Muscle of arm (tissue), 12 donors: ENCODE results near the gene GALNT7. TPM values are rescaled to one million over a fixed set of nuclear protein-coding genes. Genes with fewer than 3 reads are reported as not detected.

Experiments
- DNase-seq: peaks from one replicate; pipeline ENCODE4 v3.0.0-alpha.2; 2013
- polyA plus RNA-seq, 12 donors: library from polyadenylated mRNA; unstranded; fragments of 120-200 nt; gene quantifications; one replicate each; pipeline ENCODE4 v1.2.1, GENCODE V29; 2013; ENCODE audit not compliant: insufficient read length in 12 of 12

The GALNT7 gene
- polyA plus RNA-seq, 12 donors, result 19.3 to 69.0 (median 34.7) TPM; not detected in 1

DNA sequence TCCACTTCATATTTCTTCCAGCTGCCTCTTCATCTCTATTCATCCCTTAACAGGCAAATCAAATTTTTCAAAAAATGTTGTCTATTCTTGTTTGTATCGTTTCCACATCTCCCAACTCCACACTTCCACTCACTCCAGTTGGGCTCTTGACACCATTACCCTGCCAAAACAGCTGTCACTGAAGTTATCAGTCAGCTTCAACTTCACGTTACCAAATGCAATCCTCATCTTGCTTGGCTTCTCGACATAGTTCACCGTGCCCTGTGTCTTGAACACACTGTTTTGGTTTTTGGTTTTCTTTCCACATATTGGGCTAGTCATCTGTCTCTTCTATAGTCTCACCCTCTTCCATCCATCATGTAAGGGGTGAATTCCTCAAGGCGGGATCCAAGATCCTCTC, 65.2 kb downstream of the GALNT7 start:
- no peak for DNase-seq

DNA sequence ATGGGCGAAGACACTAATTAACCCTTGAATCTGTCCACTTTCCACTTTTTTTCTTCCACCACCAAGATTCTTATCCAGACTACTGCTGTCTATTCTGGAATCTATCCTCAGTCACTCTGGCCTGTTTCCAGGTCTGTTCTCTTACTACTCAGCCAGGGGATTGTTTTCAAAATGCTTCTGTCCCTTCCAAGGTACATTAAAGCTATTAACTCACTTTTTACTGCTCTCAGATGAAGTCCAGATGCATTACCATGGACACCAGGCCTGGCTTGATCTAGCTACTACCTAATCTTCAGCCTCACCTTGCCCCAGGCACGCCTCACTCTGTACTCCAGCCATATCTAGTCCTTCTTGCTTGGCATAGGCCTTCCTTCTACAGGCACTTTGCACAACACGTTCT, 66.4 kb downstream of the GALNT7 start:
- no peak for DNase-seq

DNA sequence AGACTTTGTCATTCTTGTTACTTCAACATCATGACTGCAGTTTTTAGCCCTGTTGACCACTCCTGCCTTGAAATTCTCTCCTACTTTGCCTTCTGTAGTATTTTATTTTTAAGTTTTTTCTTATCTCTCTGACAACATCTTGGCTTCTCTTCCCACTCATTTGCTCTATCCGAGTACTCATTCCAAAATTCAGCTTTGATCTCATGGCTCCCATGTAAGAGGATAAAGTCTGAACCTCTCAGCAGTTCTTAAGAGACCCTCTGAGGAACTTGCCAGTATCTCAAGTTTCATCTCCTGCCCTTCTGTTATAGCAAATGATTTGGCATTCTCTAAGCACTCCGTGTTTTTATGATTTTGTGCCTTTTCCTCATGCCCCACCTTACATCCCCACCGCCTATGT, 67.7 kb downstream of the GALNT7 start:
- DNase-seq, result no peak

DNA sequence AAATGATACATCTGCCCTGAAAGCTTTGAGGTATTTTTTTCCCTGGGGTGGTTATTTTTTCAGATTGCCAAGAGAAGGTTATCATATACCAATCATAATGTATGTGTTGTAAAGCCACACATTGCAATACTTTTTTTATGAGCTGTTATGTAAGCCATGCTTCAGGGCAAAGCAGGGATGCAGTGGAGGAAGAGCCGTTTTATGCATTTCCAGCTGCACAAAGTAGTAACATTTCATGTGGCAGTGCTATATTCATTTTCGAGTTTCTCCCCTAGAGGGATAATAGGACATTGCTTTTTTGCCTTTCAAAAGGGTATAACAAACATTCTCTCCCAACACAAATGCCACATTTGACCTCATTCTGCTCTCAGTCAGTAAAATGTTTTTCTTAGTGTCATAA, 68.5 kb downstream of the GALNT7 start:
- DNase-seq, result no peak

DNA sequence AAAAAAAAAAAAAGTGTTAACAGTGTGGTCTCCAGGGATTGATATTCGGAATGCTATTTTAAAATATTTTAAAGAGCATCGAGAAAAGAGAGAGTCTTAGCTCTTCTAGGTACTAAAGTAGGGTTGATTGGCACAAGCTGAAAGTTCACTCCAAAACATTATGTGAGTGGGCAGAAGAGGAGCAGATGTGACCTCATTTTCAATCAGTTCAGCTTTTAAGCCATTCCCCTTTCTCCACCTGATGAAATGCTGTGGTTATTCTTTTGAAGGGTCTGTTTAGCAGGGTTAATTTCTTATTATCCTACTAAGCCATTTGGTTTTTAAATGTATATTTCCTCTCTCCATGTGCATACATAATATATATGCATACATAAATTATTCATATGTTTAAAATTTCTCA, 69.2 kb downstream of the GALNT7 start:
- no peak for DNase-seq

DNA sequence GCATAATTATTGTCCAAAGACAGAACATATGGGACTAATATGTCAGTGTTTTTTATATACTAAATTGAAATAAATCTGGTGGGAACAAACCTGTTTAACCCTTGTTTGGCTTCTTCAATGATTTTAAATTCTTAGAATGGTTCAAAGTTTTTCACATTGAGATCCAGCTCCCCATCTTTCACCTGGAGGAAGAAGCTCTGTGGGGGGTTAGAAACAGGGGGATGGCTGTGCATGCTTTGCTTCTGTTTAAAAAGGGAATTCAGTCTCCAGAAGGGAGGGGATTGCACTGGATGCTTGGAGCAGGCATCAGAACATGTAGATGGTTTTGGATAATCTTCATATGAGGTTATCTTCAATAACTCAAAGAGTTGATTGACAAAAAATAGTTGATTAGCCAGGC, 72.1 kb downstream of the GALNT7 start:
- DNase-seq, result no peak

DNA sequence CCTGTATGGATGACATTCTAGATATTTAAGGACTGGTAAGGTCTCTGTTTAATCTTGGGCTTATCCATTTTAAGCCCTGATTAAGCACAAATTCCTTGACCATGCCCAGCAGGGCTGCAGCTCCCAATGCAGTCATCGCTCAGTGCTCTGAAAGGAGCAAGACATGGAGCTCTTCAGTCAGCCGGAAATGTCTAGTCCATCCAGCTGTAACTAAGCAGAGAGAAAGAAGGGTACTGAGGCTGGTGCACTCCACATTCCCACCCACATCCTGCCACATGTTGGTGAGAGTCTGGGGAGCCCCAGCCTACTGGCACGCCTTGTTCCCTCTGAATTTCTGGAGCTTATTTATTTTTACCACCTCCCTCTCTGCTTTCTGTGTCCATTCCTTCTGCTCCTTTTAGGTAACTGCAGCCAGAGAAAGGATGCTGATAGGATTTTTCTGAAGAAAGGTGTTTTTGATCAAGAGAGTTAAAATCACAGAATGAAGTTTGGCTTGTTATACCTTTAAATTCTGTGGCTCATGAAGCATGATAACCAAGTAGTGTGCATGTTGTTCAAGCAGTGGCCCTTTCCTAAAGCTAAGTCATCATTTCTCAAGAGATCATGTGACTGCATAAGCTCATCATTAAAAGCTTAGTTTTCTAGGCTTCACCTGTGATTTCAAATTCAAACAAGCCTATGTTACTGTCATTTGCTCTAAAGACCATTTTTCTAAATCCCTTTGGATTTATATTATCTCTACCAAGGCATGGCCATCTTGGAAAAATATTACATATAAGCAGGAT, 74.0 kb downstream of the GALNT7 start:
- no peak for DNase-seq

DNA sequence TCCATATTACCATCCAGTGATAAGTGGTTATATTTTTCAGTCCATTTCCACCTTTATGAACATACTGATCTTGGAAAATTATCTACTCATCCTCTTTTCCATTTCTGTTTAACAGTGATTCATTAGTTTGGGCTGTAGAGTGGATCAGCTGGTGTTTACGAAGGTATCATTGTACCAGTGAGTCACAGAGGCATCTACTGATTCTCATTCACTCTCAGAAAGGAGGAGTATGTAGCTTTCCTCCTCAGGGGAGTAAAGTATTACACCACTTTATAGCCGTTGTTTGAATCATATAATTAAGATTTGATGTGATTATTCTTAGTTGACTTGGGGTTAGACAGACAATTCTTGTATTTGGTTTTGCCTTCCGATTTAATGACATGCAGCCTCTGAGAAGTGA, 74.7 kb downstream of the GALNT7 start:
- DNase-seq, result no peak

DNA sequence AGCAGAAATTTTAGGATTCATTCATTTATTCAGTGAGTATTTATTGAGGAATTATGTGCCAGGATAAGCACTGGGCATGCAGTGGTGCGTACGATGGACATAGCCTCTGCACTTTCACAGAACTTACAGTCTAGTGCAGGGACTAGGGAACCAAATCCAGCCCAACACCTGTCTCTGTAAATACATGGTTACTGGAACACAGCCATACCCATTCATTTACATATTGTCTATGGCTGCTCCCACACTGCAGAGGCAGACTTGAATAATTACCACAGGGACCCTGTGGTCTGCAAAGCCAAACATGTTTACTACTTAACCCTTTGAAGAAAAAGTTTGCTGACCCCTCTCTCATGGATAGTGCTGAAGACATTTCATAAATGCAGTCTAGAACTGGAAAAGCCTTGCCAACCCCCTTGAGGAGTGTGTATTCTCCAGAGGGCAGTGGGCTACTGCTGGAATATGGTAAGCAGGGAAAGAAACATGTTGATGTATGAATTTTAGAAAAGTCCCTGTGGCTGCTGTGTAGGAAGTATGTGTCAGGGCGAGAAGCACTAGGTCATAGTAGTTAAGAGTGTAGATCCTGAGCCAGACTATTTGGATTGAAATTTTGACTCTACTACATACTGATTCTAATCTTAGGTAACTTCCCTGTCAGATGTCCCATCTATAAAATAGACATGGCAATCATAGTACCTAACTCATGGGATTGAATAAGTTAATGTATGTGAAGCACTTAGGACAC, 75.5 kb downstream of the GALNT7 start:
- DNase-seq, result no peak

DNA sequence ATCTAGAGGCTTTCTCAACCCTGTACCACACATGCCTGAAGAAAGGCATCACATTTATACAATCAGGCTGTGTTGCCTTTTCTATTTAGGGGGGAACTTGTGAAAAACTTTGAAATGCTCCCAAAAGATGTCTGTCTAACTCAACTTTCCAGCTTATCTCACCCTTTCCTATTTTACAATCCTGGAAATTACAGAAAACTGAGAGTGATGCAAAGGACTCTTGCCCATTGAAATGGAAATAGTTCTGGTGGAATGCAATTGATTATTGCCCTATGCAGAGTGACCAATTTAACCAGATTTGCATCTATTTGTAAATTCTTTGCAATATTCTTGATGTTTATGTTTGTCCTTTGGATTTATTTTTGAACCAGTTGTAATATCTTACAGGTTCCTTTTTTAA, 77.3 kb downstream of the GALNT7 start:
- no peak for DNase-seq

DNA sequence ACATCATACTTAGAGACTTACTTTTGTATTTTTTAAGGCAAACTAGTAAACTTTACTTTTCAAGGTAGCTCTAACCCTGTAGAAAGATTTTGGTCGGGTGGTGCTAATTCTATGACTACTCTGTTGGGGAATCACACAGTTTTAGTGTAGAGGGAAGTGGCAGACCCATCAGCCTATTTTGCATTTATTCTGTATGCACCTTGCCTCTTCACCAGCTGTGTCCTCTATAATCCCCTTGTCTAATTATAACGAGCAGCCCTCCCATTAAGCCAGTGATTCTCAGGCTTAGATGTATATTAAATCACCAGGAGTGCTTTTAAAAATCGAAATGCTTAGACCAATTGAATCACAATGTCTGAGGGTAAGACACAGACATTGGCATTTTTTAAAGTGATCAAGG, 78.1 kb downstream of the GALNT7 start:
- DNase-seq, result no peak

DNA sequence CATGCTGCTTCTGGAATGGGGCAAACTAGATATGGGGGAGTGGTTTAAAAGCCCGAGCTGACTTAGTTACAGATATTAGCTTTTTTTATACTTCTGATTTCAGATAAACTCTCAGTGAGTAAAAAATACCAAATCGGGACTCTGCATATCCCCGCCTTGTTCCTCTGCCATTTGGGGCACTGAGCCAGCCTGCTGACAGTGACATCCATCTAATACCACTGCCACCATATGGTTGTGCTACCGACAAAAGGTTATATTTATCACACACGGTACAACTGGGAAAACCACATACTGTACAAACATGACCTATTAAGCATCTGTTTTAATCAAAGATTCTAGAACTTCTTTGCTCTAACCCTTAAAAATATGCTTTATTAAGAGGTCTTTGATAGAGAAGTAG, 78.7 kb downstream of the GALNT7 start:
- DNase-seq, result no peak

DNA sequence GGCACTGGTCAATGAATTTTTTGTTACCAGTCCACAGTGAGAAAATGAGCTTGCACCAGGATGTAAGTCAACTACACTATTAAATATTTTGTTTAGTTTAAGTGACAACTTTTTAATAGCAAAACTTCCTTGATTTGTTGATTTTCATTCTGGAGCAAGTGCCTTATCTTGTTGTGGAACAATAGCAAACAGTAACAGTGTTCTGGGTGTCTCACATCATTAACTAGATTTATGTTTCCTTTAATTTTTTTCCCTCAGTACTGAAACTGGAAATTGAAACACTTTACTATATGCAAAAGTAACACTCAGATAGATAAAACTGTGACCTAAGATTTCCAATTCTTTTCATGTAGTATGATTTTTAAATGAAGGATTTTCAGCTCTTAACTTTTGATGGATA, 80.1 kb downstream of the GALNT7 start:
- no peak for DNase-seq

DNA sequence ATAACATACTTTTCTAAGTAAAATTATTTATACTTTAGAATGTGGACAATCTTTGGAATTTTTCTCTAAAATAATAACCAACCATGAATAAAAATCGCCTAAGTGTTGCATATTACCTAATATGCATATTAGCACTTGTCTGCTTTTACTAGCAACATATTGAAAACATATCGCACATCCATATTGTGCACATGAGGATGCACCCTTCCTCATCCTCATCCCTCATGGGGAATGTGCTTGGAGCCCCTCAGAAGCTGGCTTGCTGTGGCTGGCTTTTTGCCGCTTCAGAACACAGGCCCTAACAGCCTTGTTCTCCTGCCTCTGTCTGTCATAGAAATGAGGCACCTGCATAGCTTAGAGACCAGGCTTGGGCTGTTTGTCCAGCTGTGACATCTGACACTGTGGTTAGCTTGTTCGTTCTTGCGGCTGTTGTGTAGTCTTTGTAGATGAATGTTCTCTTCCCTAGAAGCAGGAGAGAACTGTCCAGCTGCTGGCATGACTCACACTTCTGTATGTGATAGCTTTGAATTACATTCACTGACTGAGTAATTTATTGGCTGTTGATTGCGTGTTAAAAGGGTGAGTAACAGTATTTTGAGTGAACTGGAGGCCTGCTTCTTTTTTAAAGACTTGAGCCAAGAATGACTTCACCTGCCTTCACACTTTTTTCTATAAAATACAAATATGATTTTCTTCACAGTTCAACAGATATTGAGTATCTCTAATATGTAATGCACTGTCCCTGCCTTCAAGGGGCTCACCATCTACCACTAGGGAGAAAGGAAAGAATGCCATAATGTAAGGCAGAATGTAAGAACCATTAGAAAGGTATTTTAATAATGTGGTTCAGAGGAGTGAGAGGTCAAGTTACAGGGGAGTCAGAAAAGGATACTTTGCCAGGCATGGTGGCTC, 83.7 kb downstream of the GALNT7 start:
- DNase-seq, result peak; percentile 62

DNA sequence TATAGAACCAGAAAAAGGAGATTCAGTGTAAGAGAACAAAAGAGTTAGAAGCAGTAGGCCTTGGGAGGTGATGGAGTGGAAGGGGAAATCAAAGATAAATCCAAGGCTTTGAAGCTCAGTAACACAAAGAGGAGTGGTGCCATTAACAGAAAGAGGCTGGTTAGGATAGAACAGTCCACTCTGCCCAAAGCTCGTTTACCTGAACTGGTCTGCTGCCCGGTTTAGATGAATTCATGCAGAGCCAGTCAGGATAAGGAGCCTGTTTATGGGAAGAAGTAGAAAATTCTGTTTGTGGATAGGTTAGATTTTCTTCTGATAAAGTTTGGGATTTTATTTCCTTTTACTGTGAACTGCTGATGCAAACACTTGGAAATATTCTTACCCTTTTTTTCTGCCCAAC, 85.0 kb downstream of the GALNT7 start:
- DNase-seq, result no peak

DNA sequence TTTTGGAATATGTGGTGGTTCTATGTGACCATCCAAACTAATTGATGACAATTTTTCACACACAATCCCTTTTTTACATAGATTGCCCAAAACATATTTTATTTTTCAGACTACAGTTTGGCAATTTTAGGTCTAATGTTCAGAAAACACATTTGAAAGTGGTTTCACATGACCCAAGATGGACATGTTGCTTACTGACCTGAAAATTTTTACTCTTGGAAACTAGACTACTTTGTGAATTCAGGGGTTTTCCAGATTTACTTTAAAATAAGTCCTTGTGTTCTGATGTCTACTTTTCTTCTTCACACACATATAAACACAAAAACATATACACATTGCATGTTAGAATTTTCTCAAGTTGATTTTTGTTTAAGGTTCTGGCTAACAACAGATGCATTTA, 86.0 kb downstream of the GALNT7 start:
- DNase-seq, result no peak

DNA sequence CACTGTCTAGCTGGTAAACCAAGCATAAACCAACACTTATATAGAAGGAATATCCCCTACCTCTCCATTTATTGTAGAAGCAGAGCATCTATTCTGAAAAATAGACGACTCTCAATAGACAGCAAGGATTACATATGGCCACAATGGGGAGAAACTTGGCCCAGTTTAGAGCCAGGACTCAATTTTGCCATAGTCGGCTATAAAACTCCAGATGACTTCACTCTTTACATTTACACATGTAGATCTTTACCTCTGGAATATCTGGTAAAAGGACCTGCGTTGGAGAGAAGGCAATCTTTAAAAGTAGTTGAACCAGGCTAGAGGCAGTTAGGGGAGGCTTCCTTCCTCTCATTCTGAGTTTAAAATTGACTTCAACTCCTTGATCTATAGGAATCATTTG, 88.2 kb downstream of the GALNT7 start:
- DNase-seq, result no peak

DNA sequence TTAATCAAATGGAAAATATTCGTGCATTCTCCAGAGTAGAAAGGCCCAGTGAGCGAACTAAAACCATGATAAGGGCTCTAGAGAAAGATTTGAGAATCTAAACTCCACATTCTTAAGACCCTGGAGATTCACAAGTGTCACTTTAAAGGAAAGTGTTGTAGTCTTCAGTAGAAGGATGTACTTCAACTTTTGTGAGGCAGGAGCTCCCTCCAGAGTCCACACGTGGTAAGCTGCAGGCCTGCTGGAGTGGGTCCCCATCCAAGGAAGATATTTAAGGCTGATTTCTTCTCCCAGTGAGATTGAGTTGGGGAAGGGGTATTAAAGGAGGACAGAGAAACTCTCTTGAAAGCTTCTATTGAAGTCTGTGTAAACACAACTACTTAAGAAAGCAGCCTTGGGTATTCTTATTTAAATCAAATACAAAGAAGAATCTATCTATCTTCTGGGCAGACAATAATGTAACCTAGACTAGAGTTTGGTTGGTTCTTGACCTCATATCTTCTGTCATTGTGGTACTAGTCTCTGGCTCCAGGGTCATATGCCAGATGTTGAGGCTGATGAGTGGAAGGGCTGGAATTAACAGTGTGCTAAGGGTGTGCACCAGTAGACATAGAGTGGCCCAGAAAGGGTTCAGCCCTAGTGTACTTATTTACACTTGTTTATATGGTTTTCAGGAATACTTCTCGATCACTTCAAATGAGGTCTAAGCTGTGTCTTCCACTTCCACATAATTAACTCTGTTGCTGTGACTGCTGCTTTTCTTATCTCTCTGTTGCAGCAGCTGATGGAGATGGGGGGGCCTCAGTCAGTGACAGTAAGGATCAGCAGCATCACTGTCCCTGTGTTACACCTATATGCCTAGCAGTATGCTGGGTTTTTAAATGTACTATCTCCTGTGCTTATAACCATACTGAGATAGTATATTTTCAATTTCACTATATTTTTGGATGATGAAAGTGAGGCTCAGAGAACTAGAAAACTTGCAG, 89.4 kb downstream of the GALNT7 start:
- peak; percentile 75 for DNase-seq

DNA sequence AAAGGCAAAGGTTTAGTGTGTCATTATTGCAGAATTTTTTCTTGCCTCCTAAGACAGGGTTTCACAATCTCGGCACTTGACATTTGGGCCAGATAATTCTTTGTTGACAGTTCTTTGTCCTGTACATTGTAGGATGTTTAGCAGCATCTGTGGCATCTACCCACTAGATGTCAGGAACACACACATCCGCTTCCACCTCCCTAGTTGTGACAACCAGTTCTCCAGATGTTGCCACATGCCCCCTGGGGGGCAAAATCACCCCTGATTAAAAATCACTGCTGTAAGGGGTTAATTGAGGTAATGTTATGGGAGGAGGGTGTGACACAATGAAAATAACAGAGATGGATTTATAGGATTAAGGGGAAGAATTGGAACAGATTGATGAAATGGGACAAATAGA, 90.3 kb downstream of the GALNT7 start:
- DNase-seq, result no peak

DNA sequence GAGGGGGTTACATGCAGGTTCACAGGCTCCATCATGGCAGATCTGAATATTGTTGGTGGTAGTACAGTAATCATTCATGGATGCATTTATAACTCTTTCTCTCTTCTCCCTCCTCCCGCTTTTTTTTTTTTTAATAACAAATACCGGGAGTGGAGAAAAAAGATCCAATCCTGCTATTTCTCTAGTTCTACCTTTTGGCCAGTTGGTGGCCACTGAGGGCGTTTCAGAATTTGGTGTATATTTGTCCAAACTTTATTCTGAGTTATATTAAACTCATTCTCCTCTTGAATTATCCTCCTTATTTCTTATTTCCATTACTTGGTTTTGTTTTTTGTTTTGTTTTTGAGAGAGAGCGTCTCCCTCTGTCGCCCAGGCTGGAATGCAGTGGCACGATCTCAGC, 90.7 kb downstream of the GALNT7 start:
- DNase-seq, result no peak

DNA sequence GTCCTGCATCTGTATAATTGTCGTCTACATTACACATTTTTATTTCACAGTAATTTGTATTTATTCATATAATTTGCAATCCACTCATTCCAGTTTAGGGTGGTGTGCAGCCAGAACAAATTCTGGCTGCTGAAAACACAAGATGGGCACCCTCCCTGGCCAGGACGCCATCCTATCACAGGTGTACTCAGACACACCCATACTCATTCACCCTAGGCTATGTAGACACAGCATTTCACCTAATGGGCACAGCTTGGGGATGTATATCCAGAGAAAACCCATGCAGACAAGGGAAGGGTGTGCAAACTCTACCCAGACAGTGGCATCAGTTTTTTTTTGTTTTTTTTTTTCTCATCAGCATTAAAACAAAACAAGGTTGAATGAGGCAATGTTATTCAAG, 92.4 kb downstream of the GALNT7 start:
- no peak for DNase-seq
